LHCN-M2 (cell line): Measurements from ENCODE around the gene GPR108. TPM values are rescaled to one million over a fixed set of nuclear protein-coding genes. Genes with fewer than 3 reads are reported as not detected.
"Not testable (repeated sequence)": the region's sequence is repeated elsewhere in the genome, so short reads cannot be mapped to it uniquely, and the experiment has no call there.

Source experiments
- DNase-seq: peaks from one replicate; pipeline ENCODE4 v3.0.0-alpha.2; 2012; ENCODE audit warnings: low read depth
- total RNA-seq: library from RNA; depleted of rRNA; stranded (reverse); fragments of >200 nt; gene quantifications from 2 replicates; pipeline ENCODE4 v1.2.3, GENCODE V29; 2014

Gene GPR108
- total RNA-seq, 1 experiment from 2014 or later: 47.6 TPM

DNA sequence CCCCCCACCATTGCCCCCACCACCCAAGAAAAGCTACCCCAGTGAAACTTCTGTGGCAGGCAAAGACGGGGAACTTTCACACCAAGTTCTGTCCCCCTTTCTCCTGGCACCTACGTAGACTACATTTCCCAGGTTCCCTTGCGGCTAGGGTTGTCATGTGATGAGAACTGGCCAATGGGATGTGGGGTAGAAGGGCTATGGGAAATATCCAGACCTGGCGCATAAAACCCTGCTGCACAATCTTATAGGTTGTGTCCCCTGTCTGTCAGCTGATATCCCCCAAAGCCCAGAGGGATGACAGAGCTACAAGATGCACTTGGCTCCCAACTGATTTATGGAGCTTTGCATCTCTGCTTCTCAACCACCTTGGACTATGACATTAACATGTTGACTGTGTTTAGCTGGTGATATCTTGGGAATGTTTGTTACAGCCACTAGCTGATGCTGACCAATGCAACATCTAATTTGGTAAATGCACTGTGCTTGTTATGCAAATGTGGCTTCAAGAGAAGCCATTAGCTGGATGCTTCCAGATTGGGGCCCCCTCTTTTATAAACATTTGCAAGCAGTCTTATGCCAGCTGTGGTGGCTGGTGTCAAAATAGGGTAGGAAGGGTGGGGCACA, 23.8 kb upstream of the GPR108 start:
- peak; percentile 19 for DNase-seq

GRCh38 chr19:6760606-6761005, 23.2 kb upstream of the GPR108 start:
- no peak for DNase-seq

DNA sequence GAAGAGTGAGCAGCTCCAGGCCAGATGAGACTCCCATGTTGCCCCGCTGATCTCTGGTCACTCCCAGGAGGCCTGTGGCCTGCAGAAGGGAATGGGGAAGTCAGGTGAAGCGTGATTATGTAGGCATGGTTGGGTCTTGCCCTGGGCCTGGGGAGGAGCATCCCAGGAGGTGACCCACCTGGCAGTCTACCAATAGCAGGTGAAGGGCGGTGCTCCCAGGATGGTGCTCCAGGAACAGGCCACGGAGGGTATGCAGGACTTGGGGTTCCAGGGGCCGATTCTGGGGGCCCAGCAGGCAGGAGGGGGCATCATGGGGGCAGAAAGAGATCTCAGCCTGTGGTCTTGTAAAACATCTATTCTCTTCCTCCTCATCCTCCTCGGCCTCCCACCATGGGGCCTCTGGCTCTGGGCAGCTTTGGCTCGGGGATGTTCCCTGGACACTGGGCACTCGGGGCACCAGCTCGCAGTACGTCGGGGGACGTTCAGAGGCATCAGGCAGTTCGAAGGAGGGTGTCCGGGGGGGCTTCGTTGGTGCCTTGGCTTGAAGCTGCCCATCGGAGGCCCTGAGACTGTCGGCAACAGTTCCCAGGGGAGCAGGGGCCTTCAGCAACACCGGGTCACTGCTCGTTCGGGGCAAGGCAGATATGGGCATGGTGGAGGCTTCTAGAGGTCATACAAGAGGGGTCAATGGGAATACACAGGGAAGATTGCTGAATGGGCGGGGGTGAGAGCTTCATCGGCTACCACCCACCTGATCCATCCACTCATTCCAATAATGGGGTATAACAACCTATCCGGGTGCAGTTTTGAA, 17.5 kb upstream of the GPR108 start:
- no peak for DNase-seq

GRCh38 chr19:6754136-6754535, 16.8 kb upstream of the GPR108 start:
- no peak for DNase-seq

- peak; percentile 40 for DNase-seq
These were observed 16.0 kb upstream of the GPR108 start for GRCh38 chr19:6753178-6754031.

- no peak for DNase-seq
These were observed 15.1 kb upstream of the GPR108 start for GRCh38 chr19:6752256-6753177.

DNA sequence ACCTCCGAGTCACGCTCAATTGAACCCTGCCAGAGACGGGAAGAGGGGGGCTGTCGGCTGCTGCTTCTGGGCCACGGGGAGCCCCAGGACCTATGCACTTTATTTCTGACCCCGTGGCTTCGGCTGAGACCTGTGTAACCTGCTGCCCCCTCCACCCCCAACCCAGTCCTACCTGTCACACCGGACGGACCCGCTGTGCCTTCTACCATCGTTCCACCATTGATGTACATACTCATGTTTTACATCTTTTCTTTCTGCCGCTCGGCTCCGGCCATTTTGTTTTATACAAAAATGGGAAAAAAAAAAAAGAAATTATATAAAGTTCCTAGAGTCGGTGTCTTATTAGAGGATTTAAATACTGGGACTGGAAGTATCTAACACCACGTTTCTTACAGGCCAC, 13.8 kb upstream of the GPR108 start:
- no peak for DNase-seq

GRCh38 chr19:6750062-6750461, 12.7 kb upstream of the GPR108 start:
- DNase-seq: no peak

DNA sequence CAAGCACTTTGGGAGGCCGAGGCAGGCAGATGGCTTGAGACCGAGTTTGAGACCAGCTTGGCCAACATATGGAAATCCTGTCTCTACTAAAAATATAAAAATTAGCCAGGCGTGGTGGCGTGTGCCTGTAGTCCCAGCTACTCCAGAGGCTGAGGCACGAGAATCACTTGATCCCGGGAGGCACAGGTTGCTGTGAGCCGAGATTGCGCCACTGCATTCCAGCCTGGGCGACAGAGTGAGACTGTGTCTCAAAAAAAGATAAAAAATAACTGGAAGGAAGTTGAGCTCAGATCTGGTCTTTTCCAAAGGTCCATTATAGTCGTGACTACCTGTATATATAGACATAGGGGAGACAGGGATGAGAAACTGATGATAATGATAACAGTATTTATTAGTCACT, 11.2 kb upstream of the GPR108 start:
- not testable (repeated sequence) for DNase-seq

GRCh38 chr19:6745965-6746364, 8.6 kb upstream of the GPR108 start:
- DNase-seq: no peak

DNA sequence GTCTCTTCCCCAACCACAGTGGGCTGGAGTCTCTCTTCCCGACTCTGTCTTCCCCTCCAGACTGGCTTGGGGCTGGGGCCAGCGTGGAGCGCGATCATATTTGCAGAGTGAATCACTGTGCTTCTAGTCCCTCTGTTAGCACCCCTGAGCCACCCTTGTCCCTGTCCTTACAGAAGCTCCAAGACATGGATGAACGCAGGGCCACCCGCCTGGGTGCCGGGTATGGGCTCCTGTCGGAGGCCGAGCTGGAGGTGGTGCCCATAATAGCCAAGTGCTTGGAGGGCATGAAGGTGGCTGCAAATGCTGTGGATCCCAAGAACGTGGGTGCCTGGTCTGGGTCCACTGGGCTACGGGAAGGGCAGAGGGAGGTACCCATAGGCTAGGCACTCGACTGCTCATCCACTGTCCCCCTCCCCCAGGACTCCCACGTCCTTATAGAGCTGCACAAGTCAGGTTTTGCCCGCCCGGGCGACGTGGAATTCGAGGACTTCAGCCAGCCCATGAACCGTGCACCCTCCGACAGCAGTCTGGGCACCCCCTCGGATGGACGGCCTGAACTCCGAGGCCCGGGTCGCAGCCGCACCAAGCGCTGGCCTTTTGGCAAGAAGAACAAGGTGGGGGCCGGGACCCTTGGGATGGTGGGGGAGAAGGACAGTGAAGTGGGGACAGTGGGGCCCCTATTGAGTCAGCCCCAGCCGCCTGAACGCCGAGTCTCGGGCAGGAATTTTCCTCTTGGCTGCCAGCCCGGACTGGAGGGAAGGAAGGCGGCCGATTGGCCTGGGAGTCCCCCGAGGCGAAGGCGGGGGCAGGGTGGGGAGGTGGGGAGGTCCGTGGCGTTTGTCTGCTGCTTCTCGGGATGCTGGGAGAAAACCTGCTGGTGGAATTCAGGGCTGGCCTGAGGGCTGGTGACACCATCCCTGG, 7.3 kb upstream of the GPR108 start:
- peak; percentile 71 for DNase-seq

- DNase-seq: no peak
These were observed 6.5 kb upstream of the GPR108 start for GRCh38 chr19:6743714-6744380.

DNA sequence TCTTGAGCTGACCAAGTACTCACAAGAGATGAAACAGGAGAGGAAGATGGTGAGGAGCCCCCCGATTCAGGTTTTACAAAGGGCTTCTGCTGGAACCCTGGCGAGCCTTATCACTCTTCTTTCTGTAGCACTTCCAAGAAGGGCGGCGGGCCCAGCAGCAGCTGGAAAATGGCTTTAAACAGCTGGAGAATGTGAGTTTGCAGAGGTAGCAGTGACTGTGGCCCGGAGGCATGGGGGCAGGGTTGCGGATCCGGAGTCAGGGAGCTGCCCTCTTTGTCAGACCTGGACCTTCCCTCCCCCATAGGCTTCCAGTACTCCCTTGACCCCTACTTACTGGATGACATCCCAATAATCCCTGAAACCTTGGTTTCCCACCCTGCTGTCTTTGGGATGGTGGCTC, 5.7 kb upstream of the GPR108 start:
- DNase-seq: no peak

DNA sequence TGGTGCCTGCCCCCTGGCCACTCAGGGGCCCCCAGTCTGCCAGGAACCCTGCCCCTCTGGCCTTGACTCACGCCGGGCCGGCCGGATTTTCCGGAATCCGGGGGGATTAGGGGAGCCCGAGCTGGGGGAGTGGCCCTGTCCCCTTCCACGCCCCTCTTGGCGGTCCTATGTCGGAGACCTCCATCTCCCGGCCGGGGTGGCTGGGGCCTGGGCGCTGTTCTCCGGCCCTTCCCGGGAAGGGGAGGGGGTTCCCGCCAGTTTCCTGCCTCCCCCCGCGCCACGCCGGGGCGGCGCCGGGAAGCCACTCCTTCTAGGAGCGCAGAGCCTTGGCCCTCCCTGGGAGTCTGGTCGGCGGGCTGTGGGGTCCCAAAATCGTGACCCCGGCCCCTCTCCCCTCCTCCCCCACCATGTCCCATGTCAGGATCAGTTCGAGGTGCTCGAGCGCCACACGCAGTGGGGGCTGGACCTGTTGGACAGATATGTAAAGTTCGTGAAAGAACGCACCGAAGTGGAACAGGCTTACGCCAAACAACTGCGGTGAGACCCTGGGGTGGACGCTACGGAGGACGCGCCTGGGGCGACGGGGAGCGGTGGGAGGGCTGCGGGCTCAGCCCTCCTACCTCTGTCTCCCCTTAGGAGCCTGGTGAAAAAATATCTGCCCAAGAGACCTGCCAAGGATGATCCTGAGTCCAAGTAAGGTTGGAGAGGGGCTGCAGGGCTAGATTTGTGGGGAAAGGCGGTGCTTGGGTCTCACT, 3.4 kb upstream of the GPR108 start:
- DNase-seq: peak; percentile 49

DNA sequence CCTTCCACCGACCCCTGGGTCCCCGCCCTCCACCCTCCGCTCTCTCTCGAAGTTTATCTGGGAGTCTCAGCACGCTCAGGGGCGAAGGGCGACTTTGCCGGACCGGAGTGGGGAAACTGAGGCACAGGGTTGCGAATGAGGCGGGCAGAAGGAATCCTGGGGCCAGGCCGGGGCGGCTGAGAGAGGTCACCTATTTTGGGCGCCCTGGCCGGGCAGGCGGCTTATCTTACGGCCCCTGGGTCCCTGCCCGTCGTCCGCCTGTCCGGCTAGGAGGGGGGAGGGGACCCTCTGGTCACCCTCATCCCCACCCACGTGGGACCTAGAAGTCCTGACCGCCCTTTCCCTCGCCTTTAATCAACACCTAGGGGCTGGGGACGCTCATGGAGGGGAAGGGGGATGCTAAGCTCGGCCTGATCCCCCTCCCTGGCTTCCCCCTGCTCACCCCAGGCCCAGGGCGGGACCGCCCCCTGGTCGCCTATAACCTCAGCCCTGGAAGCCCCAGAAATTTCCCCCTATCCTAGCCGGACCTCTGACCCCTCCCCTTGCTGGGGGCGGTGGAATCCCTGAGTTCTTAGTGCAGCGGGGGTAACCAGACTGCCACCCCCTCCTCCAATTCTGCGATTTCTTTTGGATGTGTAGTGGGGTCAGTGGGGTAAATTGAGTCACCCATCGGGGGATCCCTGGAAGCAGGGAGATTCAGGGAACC, 2.7 kb upstream of the GPR108 start:
- peak; percentile 9 for DNase-seq

DNA sequence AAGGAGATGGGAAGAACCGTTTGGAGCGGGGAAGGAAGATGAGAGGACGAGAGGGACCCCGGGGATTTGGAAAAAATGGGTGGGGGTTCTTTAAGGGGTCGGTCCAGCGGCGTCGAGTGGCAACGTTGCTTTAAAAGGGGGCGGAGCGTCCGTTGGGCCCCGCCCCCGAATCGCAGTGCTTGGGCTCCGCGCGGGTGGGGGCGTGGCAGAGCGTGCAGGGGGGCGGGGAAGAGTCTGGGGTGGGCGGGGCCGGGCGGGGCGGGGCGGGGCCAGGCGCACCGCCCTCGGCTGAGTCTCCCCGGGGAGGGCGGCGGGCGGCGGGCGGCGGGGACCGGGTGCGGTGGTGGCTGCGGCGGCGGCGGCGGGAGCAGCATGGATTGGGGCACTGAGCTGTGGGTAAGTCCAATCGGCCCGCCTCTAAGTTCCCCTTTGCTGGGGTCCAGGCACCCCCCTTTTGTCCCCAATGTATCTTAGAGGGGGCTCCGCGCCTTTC, 2.1 kb upstream of the GPR108 start, which contains the start of gene TRIP10:
Gene TRIP10, plus strand, starts transcription at position 291 of the 493 bp plus-strand sequence. Its CDS starts 82 bp downstream, at position 373.
- peak; percentile 74 for DNase-seq

DNA sequence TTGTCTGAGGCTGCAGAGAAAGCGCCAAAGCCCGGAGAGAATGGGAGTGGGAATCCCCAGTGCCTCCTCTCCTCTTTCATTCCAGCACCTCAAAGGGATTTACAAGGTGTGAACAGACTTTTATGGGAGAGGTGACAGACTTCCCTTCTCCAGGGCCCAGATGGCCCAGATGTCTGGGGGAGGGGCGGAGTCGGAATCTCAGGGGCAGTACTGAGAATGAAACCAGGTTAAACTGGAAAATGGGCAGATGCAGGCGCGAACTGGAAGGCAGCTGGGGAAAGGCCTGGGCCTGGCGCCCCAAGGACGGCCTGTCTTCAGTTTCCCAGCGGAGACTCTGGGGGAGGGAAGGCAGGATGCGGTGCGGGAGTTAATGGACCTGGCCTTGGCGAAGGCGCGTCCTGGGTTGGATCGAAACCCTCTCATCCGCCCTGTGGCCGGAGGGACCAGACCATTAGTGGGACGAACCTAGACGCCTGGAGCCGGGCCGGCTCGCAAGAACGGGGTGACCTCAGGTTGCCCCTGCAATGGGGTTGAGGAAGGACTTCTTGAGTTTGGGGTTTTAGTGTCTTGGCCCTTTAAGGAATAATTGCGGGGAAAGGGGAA, 1.5 kb upstream of the GPR108 start:
- peak; percentile 10 for DNase-seq
